ENCODE measurements around the gene COX7C.
"Not testable (repeated sequence)": the region's sequence is repeated elsewhere in the genome, so short reads cannot be mapped to it uniquely, and the experiment has no call there.

Gene COX7C
- total RNA-seq = 119 to 163 reads per million in 2 donors

- peak; percentile 47 to 98 (median 84) for DNase-seq
These were observed at the start of gene COX7C for GRCh38 chr5:86617756-86618576. Gene COX7C (plus strand): TSS chr5:86617941. CDS start chr5:86618056, 115 bp downstream.

- DNase-seq = not testable (repeated sequence)
These were observed 48.0 kb upstream of the COX7C start for GRCh38 chr5:86569522-86570426.

- no peak for DNase-seq
These were observed 47.2 kb upstream of the COX7C start for GRCh38 chr5:86570427-86571083.

- not testable (repeated sequence) for DNase-seq
These were observed 46.6 kb upstream of the COX7C start for GRCh38 chr5:86571109-86571508.

GRCh38 chr5:86572825-86573517 lies 44.8 kb upstream of the COX7C start:
- no peak for DNase-seq

GRCh38 chr5:86579502-86579901 lies 38.2 kb upstream of the COX7C start:
- DNase-seq = no peak

GRCh38 chr5:86596476-86596875 lies 21.3 kb upstream of the COX7C start:
- DNase-seq = no peak

- no peak for DNase-seq
These were observed 11.9 kb upstream of the COX7C start for GRCh38 chr5:86605881-86606280.

GRCh38 chr5:86613455-86613854 lies 4.3 kb upstream of the COX7C start:
- no peak for DNase-seq

- DNase-seq = no peak
These were observed 409 bp upstream of the COX7C start for GRCh38 chr5:86617309-86617755.

GRCh38 chr5:86623785-86624483 lies 6.2 kb downstream of the COX7C start:
- DNase-seq = no peak

GRCh38 chr5:86625148-86625547 lies 7.4 kb downstream of the COX7C start:
- no peak for DNase-seq

- DNase-seq = peak in 1 of 5 experiments; percentile 5
These were observed 8.4 kb downstream of the COX7C start for GRCh38 chr5:86626149-86626548.

- no peak for DNase-seq
These were observed 13.4 kb downstream of the COX7C start for GRCh38 chr5:86631165-86631564.

- DNase-seq = no peak
These were observed 23.3 kb downstream of the COX7C start for GRCh38 chr5:86640998-86641397.

GRCh38 chr5:86644843-86645242 lies 27.1 kb downstream of the COX7C start:
- no peak for DNase-seq

GRCh38 chr5:86645885-86646284 lies 28.1 kb downstream of the COX7C start:
- no peak for DNase-seq

- no peak for DNase-seq
These were observed 28.9 kb downstream of the COX7C start for GRCh38 chr5:86646671-86647070.

- no peak for DNase-seq
These were observed 32.2 kb downstream of the COX7C start for GRCh38 chr5:86649832-86650505.

- not testable (repeated sequence) for DNase-seq
These were observed 43.0 kb downstream of the COX7C start for GRCh38 chr5:86660771-86661170.

- no peak for DNase-seq
These were observed 46.4 kb downstream of the COX7C start for GRCh38 chr5:86664173-86664572.
